22Rv1 (cell line): ENCODE data around the gene TRAPPC2.

ENCODE experiments used
- CTCF ChIP-seq: fragments of 450-650 bp; IDR thresholded peaks from 2 replicates; pipeline ENCODE4 v1.5.1; 2017; ENCODE audit warnings: mild to moderate bottlenecking
- ZFX ChIP-seq: fragments of 450-650 bp; IDR thresholded peaks from 2 replicates; pipeline ENCODE4 v1.6.1; 2017; ENCODE audit warnings: antibody characterized with exemption, borderline replicate concordance

- TF ChIP-seq CTCF (no peak), ZFX (no peak)
Measured at GRCh38 chrX:13698432-13698831, 36.0 kb downstream of the TRAPPC2 start.
